Measurements from ENCODE around the gene TBL3. TPM values are rescaled to one million over a fixed set of nuclear protein-coding genes. Genes with fewer than 3 reads are reported as not detected.

TBL3 gene
- total RNA-seq, 4 donors from 2014 or later, result 4.1 to 46.6 (median 27.4) TPM

DNA sequence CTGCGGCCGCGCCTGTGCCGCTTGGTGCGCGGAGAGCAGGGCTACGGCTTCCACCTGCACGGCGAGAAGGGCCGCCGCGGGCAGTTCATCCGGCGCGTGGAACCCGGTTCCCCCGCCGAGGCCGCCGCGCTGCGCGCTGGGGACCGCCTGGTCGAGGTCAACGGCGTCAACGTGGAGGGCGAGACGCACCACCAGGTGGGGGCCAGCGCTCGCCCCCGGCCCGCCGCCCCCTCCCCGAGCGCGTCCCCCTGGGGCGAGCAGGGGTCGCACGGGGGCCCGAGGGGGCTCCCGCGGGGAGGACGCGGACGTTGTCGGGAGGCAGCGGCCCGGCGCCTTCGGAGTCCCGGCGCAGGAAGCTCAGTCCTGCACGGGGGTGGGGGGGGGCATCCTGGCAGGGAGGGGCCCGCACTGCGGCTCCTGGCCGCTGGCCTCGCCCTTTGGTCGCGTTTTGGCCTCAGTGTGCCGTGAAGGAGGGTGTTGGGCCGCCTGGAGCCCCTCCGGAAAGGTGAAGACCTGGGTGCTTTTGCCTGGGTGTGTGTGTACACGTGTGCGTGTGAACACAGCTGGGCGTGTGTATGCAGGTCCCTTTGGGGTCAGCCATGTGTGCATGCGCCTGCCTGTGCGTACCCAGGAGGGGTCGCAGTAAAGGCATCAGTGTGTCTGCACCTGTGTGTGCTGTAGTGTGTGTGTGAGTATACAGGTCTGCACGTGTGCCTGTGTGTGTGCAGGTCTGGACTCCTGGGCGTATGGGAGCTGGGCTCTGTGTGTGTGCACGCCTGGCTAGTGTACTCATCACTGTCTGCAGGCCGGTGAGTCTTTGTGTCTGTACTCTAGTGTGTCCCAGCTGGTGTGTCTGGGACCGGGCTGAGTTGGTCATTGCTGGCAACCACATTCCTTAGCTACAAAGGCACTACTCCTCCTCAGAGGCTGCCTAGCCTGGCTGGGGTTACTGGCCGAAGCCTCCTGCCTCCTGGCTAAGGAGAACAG is 55.5 kb downstream of the TBL3 start:
- intact Hi-C loops (cut with DNase I; ENCODE audit: low total_unique reads), result no loop called here
- DNase-seq, result no peak
- Histone ChIP-seq H3K27me3 (no peaks in the 10 kb centered on the region), H3K36me3 (no peaks in the 10 kb centered on the region), H3K4me3 (peak overlapping the region; percentile 32 to 56), H3K4me1 (peaks cover 0 to 6% of the 10 kb centered on the region in 2 donors), H3K9me3 (no peaks in the 10 kb centered on the region), H3K27ac (peak overlapping the region; percentile 69 to 79)
- TF ChIP-seq POLR2A (IDR thresholded peaks at IDR 0.05), result no peak
- TF ChIP-seq, protein P1, sequence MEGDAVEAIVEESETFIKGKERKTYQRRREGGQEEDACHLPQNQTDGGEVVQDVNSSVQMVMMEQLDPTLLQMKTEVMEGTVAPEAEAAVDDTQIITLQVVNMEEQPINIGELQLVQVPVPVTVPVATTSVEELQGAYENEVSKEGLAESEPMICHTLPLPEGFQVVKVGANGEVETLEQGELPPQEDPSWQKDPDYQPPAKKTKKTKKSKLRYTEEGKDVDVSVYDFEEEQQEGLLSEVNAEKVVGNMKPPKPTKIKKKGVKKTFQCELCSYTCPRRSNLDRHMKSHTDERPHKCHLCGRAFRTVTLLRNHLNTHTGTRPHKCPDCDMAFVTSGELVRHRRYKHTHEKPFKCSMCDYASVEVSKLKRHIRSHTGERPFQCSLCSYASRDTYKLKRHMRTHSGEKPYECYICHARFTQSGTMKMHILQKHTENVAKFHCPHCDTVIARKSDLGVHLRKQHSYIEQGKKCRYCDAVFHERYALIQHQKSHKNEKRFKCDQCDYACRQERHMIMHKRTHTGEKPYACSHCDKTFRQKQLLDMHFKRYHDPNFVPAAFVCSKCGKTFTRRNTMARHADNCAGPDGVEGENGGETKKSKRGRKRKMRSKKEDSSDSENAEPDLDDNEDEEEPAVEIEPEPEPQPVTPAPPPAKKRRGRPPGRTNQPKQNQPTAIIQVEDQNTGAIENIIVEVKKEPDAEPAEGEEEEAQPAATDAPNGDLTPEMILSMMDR (IDR thresholded peaks at IDR 0.05), result no peak

GRCh38 chr16:2028146-2028545 is 56.3 kb downstream of the TBL3 start:
- TF ChIP-seq POLR2A (IDR thresholded peaks at IDR 0.05), result no peak
- TF ChIP-seq, protein P1 (IDR thresholded peaks at IDR 0.05), result no peak
- peaks cover 0 to 6% of the 10 kb centered on the region in 2 donors for H3K4me1 ChIP-seq
- H3K36me3 ChIP-seq, result no peaks in the 10 kb centered on the region
- intact Hi-C loops (cut with DNase I; ENCODE audit: low total_unique reads), result no loop called here
- no peak for DNase-seq
- no peaks in the 10 kb centered on the region for H3K9me3 ChIP-seq
- peak overlapping the region in 1 of 2 donors; percentile 56 for H3K4me3 ChIP-seq
- H3K27me3 ChIP-seq, result no peaks in the 10 kb centered on the region
- H3K27ac ChIP-seq, result peak overlapping the region; percentile 7 to 79

- Histone ChIP-seq H3K9me3 (no peaks in the 10 kb centered on the region), H3K4me1 (peaks cover 0 to 6% of the 10 kb centered on the region in 2 donors), H3K27me3 (no peaks in the 10 kb centered on the region), H3K4me3 (no peak overlapping the region), H3K36me3 (no peaks in the 10 kb centered on the region), H3K27ac (peak overlapping the region; percentile 7 to 79)
- no peak for DNase-seq
- TF ChIP-seq, protein P1 (IDR thresholded peaks at IDR 0.05), result no peak
- TF ChIP-seq POLR2A (IDR thresholded peaks at IDR 0.05), result no peak
- intact Hi-C loops (cut with DNase I; ENCODE audit: low total_unique reads), result no loop called here
Measured at GRCh38 chr16:2028620-2029220, 56.9 kb downstream of the TBL3 start.

GRCh38 chr16:2029350-2029749 is 57.5 kb downstream of the TBL3 start:
- no peak for DNase-seq
- Histone ChIP-seq H3K36me3 (no peaks in the 10 kb centered on the region), H3K27ac (peak overlapping the region; percentile 80 to 83), H3K27me3 (no peaks in the 10 kb centered on the region), H3K9me3 (no peaks in the 10 kb centered on the region), H3K4me3 (no peak overlapping the region), H3K4me1 (peaks cover 0 to 6% of the 10 kb centered on the region in 2 donors)
- no peak for TF ChIP-seq POLR2A (IDR thresholded peaks at IDR 0.05)
- TF ChIP-seq, protein P1 (IDR thresholded peaks at IDR 0.05), result no peak
- intact Hi-C loops (cut with DNase I; ENCODE audit: low total_unique reads), result no loop called here

DNA sequence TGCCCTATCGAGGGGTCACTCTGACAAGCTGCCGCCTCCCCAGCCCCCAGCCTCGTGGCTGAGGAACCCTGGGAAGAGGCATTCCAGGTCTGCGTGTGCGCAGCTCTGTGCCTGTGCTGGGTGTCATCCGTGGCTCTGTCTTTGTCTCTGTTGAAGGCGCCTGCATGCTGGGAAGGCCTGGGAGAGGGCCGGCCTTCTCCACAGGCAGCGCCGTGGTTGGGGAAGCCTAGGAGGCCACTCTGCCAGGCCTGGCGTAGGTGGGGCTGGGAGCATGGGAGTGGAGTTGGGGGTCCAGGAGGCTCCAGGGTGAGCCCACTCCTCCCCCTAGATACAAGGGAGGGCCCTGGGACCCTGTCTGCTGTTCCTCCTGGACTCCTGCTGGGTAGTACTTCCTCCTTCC is 58.2 kb downstream of the TBL3 start:
- H3K4me1 ChIP-seq, result peaks cover 0 to 10% of the 10 kb centered on the region in 2 donors
- H3K36me3 ChIP-seq, result no peaks in the 10 kb centered on the region
- TF ChIP-seq POLR2A (IDR thresholded peaks at IDR 0.05), result no peak
- TF ChIP-seq, protein P1 (IDR thresholded peaks at IDR 0.05), result no peak
- intact Hi-C loops (cut with DNase I; ENCODE audit: low total_unique reads), result no loop called here
- peak overlapping the region; percentile 80 to 83 for H3K27ac ChIP-seq
- H3K9me3 ChIP-seq, result no peaks in the 10 kb centered on the region
- DNase-seq, result no peak
- H3K4me3 ChIP-seq, result no peak overlapping the region
- no peaks in the 10 kb centered on the region for H3K27me3 ChIP-seq

Data from uterus (tissue), 4 donors.